ENCODE data around the gene PAGE1. TPM values are rescaled to one million over a fixed set of nuclear protein-coding genes. Genes with fewer than 3 reads are reported as not detected.
"Not testable (repeated sequence)": the region's sequence is repeated elsewhere in the genome, so short reads cannot be mapped to it uniquely, and the experiment has no call there.

PAGE1 gene
- total and polyA plus RNA-seq, 7 donors, result not detected

DNA sequence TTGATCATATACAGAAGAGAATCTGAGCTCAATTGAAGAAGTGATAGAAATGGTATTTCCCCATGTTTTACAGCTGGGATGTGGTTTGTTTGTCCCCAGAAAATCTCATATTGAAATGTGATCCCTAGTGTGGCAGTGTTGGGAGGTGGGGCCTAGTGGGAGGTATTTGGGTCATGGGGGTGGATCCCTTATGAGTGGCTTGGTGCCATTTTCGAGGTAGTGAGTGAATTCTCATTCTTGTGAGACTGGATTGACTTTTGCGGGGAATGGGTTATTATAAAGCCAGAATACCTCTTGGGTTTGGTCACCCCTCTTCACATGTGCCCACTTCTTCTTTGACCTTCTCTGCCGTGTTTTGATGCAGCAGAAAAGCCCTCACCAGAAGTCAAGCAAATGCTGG lies 29.6 kb upstream of the PAGE1 start:
- TF ChIP-seq EP300 (IDR thresholded peaks at IDR 0.05) (no peak), POLR2A (IDR thresholded peaks at IDR 0.05) (no peak), POLR2AphosphoS5 (IDR thresholded peaks at IDR 0.05) (no peak)
- no peak overlapping the region for H3K27ac ChIP-seq
- H3K4me3 ChIP-seq, result no peak overlapping the region
- no peaks in the 10 kb centered on the region for H3K9me3 ChIP-seq
- no peaks in the 10 kb centered on the region for H3K27me3 ChIP-seq
- H3K36me3 ChIP-seq, result no peaks in the 10 kb centered on the region
- H3K4me1 ChIP-seq, result no peaks in the 10 kb centered on the region
- DNase-seq, result no peak
- WGBS, 2 donors, result 57 to 65% methylated on average over 3 of the region's 3 CpGs
- intact Hi-C loops (cut with DNase I), result no loop called here

DNA sequence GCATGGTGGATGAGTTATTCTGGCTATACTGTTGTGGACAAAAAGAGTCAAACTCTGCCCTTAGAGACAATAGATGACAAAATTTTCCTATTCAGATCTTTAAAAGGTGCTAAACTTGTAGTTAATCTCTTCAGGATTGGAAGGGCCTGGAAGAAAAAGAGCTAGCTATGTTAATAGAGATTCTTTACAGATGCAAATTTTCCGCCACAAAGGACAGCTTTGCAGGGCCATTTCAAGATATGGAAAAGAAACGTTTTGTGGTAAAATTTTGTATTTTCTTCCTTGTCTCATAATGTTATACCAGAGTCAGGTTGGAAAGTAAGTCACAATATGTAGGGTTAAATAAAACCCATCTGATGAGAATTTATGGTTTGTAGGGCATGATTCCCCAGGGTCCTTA lies 24.3 kb upstream of the PAGE1 start:
- H3K4me1 ChIP-seq; H3K27me3 ChIP-seq; H3K36me3 ChIP-seq; DNase-seq; H3K27ac ChIP-seq; H3K9me3 ChIP-seq; H3K4me3 ChIP-seq; intact Hi-C loops (cut with DNase I): not testable (repeated sequence)
- WGBS, 2 donors, result 55 to 61% methylated on average over 2 of the region's 2 CpGs

DNA sequence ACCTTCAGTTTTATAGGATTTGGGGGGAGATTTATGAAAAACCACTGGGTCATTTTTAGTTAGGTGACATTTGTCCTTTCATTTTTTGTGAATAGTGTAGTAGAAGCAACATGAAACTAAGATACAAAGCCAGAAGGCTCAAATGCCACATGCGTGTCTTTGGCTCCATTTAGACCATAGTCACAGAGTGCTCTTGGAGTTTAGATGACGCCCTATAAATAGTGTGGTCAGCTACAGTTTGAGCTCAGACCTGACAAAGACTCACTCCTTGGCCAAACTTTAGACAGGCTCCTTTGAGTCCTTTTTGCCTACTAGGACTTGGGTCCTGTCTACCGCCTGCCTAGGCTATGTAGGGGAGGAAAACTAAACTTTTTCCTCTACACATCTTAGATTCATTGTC lies 16.8 kb upstream of the PAGE1 start:
- DNase-seq, result no peak
- intact Hi-C loops (cut with DNase I), result no loop called here
- no peak overlapping the region for H3K27ac ChIP-seq
- WGBS, 2 donors, result 88 to 94% methylated on average over 3 of the region's 3 CpGs
- H3K9me3 ChIP-seq, result no peaks in the 10 kb centered on the region
- no peaks in the 10 kb centered on the region for H3K4me1 ChIP-seq
- no peak for TF ChIP-seq POLR2AphosphoS5 (IDR thresholded peaks at IDR 0.05)
- no peak for TF ChIP-seq EP300 (IDR thresholded peaks at IDR 0.05)
- no peak for TF ChIP-seq POLR2A (IDR thresholded peaks at IDR 0.05)
- TF ChIP-seq, protein P1, sequence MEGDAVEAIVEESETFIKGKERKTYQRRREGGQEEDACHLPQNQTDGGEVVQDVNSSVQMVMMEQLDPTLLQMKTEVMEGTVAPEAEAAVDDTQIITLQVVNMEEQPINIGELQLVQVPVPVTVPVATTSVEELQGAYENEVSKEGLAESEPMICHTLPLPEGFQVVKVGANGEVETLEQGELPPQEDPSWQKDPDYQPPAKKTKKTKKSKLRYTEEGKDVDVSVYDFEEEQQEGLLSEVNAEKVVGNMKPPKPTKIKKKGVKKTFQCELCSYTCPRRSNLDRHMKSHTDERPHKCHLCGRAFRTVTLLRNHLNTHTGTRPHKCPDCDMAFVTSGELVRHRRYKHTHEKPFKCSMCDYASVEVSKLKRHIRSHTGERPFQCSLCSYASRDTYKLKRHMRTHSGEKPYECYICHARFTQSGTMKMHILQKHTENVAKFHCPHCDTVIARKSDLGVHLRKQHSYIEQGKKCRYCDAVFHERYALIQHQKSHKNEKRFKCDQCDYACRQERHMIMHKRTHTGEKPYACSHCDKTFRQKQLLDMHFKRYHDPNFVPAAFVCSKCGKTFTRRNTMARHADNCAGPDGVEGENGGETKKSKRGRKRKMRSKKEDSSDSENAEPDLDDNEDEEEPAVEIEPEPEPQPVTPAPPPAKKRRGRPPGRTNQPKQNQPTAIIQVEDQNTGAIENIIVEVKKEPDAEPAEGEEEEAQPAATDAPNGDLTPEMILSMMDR (IDR thresholded peaks at IDR 0.05), result no peak
- H3K27me3 ChIP-seq, result no peaks in the 10 kb centered on the region
- no peaks in the 10 kb centered on the region for H3K36me3 ChIP-seq
- no peak overlapping the region for H3K4me3 ChIP-seq

DNA sequence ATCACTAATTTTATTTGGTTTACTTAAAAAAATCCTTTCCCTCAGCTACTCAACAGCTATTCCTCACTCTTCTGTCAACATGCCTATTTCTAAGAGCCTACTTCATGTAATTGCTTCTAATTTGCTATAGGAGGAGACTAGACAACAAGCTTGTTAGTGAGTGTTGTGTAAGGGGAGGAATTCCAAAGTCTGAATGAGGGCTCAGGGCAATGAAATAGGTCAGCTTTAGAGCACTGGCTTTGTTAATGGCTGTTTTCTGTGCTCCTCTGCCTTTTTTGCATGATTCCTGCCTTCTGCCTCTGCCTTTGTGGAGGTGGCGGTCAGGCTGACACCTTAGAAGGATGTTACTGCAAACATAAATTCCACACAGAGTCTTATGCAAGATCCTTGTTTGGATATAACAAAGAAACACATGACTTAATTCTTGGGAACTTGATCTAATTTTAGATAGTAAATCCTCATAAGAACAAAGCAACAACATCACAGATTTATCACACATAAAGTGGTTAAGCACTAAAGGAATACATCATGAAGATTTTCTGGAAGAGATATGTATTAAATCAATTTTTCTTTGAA lies 15.0 kb upstream of the PAGE1 start:
- H3K9me3 ChIP-seq, result no peaks in the 10 kb centered on the region
- WGBS, 2 donors, result 90 to 91% methylated on average over 1 of the region's 1 CpG
- no peak for DNase-seq
- no peaks in the 10 kb centered on the region for H3K27me3 ChIP-seq
- no peak overlapping the region for H3K27ac ChIP-seq
- TF ChIP-seq POLR2A (IDR thresholded peaks at IDR 0.05) (no peak), POLR2AphosphoS5 (IDR thresholded peaks at IDR 0.05) (no peak), EP300 (IDR thresholded peaks at IDR 0.05) (no peak)
- TF ChIP-seq, protein P1 (IDR thresholded peaks at IDR 0.05), result no peak
- H3K4me1 ChIP-seq, result no peaks in the 10 kb centered on the region
- H3K4me3 ChIP-seq, result no peak overlapping the region
- H3K36me3 ChIP-seq, result no peaks in the 10 kb centered on the region
- intact Hi-C loops (cut with DNase I), result no loop called here

DNA sequence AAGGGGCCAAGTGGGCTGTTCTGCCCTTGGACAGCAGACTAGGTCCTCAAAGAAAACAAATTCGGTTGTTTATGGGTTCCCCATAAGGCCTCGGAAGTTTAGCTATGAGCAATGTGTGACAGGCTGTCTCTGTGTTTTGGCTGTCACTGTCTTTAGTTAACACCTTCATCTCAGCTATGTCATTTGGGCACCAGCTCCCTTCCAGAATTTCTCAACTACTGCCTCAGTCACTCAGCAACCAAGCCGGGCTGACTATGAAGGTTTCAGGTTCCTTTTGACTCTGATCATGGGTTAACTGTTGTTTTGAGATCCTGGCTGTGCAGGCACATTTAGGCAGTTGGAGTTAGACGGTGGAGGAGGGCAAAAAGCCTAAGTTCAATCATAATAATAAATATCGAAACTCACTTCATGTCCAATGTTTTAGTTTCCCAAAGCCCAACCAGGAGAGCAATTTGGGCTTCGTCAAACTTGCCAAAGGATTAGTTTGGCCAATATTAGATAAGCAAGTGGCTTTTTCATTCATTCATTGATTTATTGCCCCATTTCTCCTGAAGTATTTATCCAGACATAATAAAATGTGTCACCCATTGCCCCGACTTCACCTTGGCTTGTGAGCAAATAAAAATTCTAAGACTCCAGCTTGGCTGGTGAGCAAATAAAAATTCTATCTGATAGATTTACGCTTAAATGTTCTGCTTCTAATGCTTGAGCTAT lies 9.1 kb upstream of the PAGE1 start:
- H3K27me3 ChIP-seq, result no peaks in the 10 kb centered on the region
- no peaks in the 10 kb centered on the region for H3K36me3 ChIP-seq
- TF ChIP-seq EP300 (IDR thresholded peaks at IDR 0.05) (no peak), POLR2AphosphoS5 (IDR thresholded peaks at IDR 0.05) (no peak), POLR2A (IDR thresholded peaks at IDR 0.05) (no peak)
- TF ChIP-seq, protein P1 (IDR thresholded peaks at IDR 0.05), result no peak
- no peak overlapping the region for H3K4me3 ChIP-seq
- no peak overlapping the region for H3K27ac ChIP-seq
- intact Hi-C loops (cut with DNase I), result no loop called here
- no peak for DNase-seq
- 26 to 46% methylated on average over 8 of the region's 8 CpGs for WGBS, 2 donors
- H3K9me3 ChIP-seq, result no peaks in the 10 kb centered on the region
- H3K4me1 ChIP-seq, result no peaks in the 10 kb centered on the region

DNA sequence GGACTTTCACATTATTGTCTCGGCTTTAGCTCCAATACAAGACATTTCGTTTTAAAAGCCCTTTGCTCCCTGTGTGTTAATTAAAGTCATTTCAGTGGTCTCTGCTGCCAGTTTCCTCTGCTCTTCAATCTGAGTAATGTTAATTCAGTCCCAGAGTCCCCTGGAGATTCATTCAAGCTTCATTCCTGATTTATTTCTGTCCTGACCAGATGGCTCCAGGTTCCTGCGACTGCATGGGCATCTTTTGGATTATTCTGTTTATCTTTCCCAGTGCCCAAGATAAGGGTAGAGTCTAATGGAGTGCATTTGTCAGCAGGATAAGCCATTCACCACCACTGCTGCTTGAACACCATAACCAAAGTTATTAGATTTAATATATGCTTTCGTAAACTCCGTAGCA lies 6.1 kb upstream of the PAGE1 start:
- Histone ChIP-seq H3K36me3 (no peaks in the 10 kb centered on the region), H3K27me3 (no peaks in the 10 kb centered on the region), H3K4me3 (no peak overlapping the region), H3K4me1 (no peaks in the 10 kb centered on the region), H3K9me3 (no peaks in the 10 kb centered on the region), H3K27ac (no peak overlapping the region)
- intact Hi-C loops (cut with DNase I), result no loop called here
- TF ChIP-seq, protein P1 (IDR thresholded peaks at IDR 0.05), result no peak
- TF ChIP-seq EP300 (IDR thresholded peaks at IDR 0.05) (no peak), POLR2A (IDR thresholded peaks at IDR 0.05) (no peak), POLR2AphosphoS5 (IDR thresholded peaks at IDR 0.05) (no peak)
- no peak for DNase-seq
- WGBS, 2 donors, result 54 to 63% methylated on average over 5 of the region's 5 CpGs

Data from sigmoid colon (tissue), 7 donors.